ENCODE data around the gene OSR1. TPM values are rescaled to one million over a fixed set of nuclear protein-coding genes. Genes with fewer than 3 reads are reported as not detected.

The OSR1 gene
- total and polyA plus RNA-seq, 9 of the 15 experiments (the other 6 are each of a cell fraction or from before 2014, with no cell fraction given): not detected

- no peak for TF ChIP-seq RBM39 (optimal IDR thresholded peaks at IDR 0.05; ENCODE audit: low read depth, low read length)
- no peak for TF ChIP-seq ILF3 (IDR thresholded peaks at IDR 0.05; ENCODE audit: borderline replicate concordance)
- 0 out of 2 replicates have a peak, but pooled peaks have one; percentile 5 for TF ChIP-seq BMI1 (IDR thresholded peaks at IDR 0.05; ENCODE audit: low read length)
These were observed 1.6 kb downstream of the OSR1 start for GRCh38 chr2:19356545-19357401.

More at GRCh38 chr2:19356545-19357401, 1.6 kb downstream of the OSR1 start:
- ATAC-seq (no peak), DNase-seq (ENCODE audit: extremely low read depth in 1 of 4, low spot score in 3 of 4) (no peak), FAIRE-seq (no peak)
- intact Hi-C loops (cut with micrococcal nuclease): no loop called here
- no peak overlapping the region for H3K27ac ChIP-seq (ENCODE audit: extremely low read depth, low read depth, low read length)
- H3K4me1 ChIP-seq (replicated peaks in 1 of 2; ENCODE audit: control insufficient read depth in 2 of 2, insufficient read depth in 2 of 2, low read length in 2 of 2): peaks cover 0 to 14% of the 10 kb centered on the region in 2 experiments; a peak in 2 of 5 replicates
- BruUV-seq (replicated peaks): no TSS peak
- no peaks in the 10 kb centered on the region for H3K79me2 ChIP-seq (ENCODE audit: control insufficient read depth, insufficient read depth, low read length)
- no peak overlapping the region for H3K9ac ChIP-seq (ENCODE audit: insufficient read depth in 1 of 2, low read depth in 2 of 2, low read length in 2 of 2)
- in situ Hi-C loops (cut with MboI): loop anchor here (10.0 to 25.0 kb wide), 2 partner anchors 508 to 919 kb away; no protein-coding TSS in a partner anchor
- H3K4me3 ChIP-seq: no peak overlapping the region
- CTCF ChIA-PET (ENCODE audit: low intra/inter-chr PET ratio): no interaction called here
- H3K9me1 ChIP-seq (ENCODE audit: control insufficient read depth, insufficient read depth, low read length): no peaks in the 10 kb centered on the region
- H3K27me3 ChIP-seq (ENCODE audit: control insufficient read depth in 2 of 2, insufficient read depth in 2 of 2, low read length in 2 of 2): peaks cover 64 to 93% of the 10 kb centered on the region in 2 experiments; a peak in 4 of 5 replicates
- POLR2A ChIA-PET: no interaction called here
- 44% methylated on average over 48 of the region's 54 CpGs for WGBS (ENCODE audit: insufficient coverage, low coverage, missing lambda C conversion rate)
- no peaks in the 10 kb centered on the region for H3K9me3 ChIP-seq (replicated peaks; ENCODE audit: control insufficient read depth, insufficient read depth, low read depth, low read length)
- H2AFZ ChIP-seq (ENCODE audit: low read depth, low read length): no peak overlapping the region
- no peak overlapping the region for H3K4me2 ChIP-seq (ENCODE audit: insufficient read depth, low read length)
- 0 out of 2 replicates have a peak, but pooled peaks cover 4% of the 10 kb centered on the region for H4K20me1 ChIP-seq (replicated peaks; ENCODE audit: control insufficient read depth, insufficient read depth, low read length)
- H3K36me3 ChIP-seq (ENCODE audit: control insufficient read depth, insufficient read depth, low read length): no peaks in the 10 kb centered on the region
